Measurements from ENCODE around the gene PBRM1.
"Not testable (repeated sequence)": the region's sequence is repeated elsewhere in the genome, so short reads cannot be mapped to it uniquely, and the experiment has no call there.

Gene PBRM1

GRCh38 chr3:52685709-52686691, at the start of gene PBRM1, which contains the start of gene GNL3:
Gene PBRM1 (minus strand): TSS chr3:52685913.
Gene GNL3 (plus strand): TSS chr3:52686032. CDS start chr3:52686093, 61 bp downstream.
- DNase-seq (ENCODE audit: low spot score): peak; percentile 98

- no peak for DNase-seq (ENCODE audit: low spot score)
Measured at GRCh38 chr3:52733256-52733891, 47.7 kb upstream of the PBRM1 start.

- DNase-seq (ENCODE audit: low spot score): no peak
Measured at GRCh38 chr3:52731590-52731989, 45.9 kb upstream of the PBRM1 start.

GRCh38 chr3:52730681-52731080, 45.0 kb upstream of the PBRM1 start:
- no peak for DNase-seq (ENCODE audit: low spot score)

- DNase-seq (ENCODE audit: low spot score): not testable (repeated sequence)
Measured at GRCh38 chr3:52728753-52729152, 43.0 kb upstream of the PBRM1 start.

- no peak for DNase-seq (ENCODE audit: low spot score)
Measured at GRCh38 chr3:52724511-52724910, 38.8 kb upstream of the PBRM1 start.

GRCh38 chr3:52723935-52724334, 38.2 kb upstream of the PBRM1 start:
- DNase-seq (ENCODE audit: low spot score): no peak

GRCh38 chr3:52722491-52722890, 36.8 kb upstream of the PBRM1 start:
- no peak for DNase-seq (ENCODE audit: low spot score)

GRCh38 chr3:52721730-52722008, 36.0 kb upstream of the PBRM1 start:
- no peak for DNase-seq (ENCODE audit: low spot score)

GRCh38 chr3:52721002-52721729, 35.5 kb upstream of the PBRM1 start:
- DNase-seq (ENCODE audit: low spot score): no peak

GRCh38 chr3:52719618-52720017, 33.9 kb upstream of the PBRM1 start:
- no peak for DNase-seq (ENCODE audit: low spot score)

- no peak for DNase-seq (ENCODE audit: low spot score)
Measured at GRCh38 chr3:52715714-52716305, 30.1 kb upstream of the PBRM1 start.

- no peak for DNase-seq (ENCODE audit: low spot score)
Measured at GRCh38 chr3:52714335-52715302, 28.9 kb upstream of the PBRM1 start.

- peak; percentile 59 for DNase-seq (ENCODE audit: low spot score)
Measured at GRCh38 chr3:52712291-52713212, 26.8 kb upstream of the PBRM1 start.

GRCh38 chr3:52710512-52710911, 24.8 kb upstream of the PBRM1 start:
- no peak for DNase-seq (ENCODE audit: low spot score)

GRCh38 chr3:52707585-52707984, 21.9 kb upstream of the PBRM1 start:
- DNase-seq (ENCODE audit: low spot score): no peak

- peak; percentile 91 for DNase-seq (ENCODE audit: low spot score)
Measured at GRCh38 chr3:52705688-52706686, 20.3 kb upstream of the PBRM1 start, which contains the start of the genes GLT8D1 and SPCS1. Gene GLT8D1 (minus strand): TSS chr3:52705791. CDS start chr3:52700460, 5,331 bp downstream. Gene SPCS1 (plus strand): TSS chr3:52706106. CDS start chr3:52706247, 141 bp downstream.

GRCh38 chr3:52705438-52705687, 19.6 kb upstream of the PBRM1 start:
- no peak for DNase-seq (ENCODE audit: low spot score)

Measured in COLO829 (cell line).